Loucy (cell line): ENCODE data around the gene GID8.

Experiments used
- H2AFZ ChIP-seq: fragments of 200-600 bp; sonication (generic); 2 replicates; pipeline ENCODE4 v1.6.0; 2016; ENCODE audit warnings: antibody characterized with exemption, mild to moderate bottlenecking, low read length, moderate library complexity
- H3F3A ChIP-seq: fragments of 200-600 bp; 2 replicates; pipeline ENCODE4 v1.6.0; 2016; ENCODE audit warnings: antibody characterized with exemption, low read depth, mild to moderate bottlenecking
- H3K27me3 ChIP-seq: fragments of 200-600 bp; sonication (generic); 2 replicates; pipeline ENCODE4 v1.6.1; 2014; ENCODE audit warnings: low read length, mild to moderate bottlenecking; ENCODE audit not compliant: insufficient read depth, poor library complexity, severe bottlenecking
- H3K36me3 ChIP-seq: fragments of 200-600 bp; sonication (generic); 2 replicates; pipeline ENCODE4 v1.6.1; 2016; ENCODE audit warnings: low read length; ENCODE audit not compliant: insufficient read depth
- H3K4me1 ChIP-seq: fragments of 200-600 bp; sonication (generic); 2 replicates; pipeline ENCODE4 v1.5.1; 2014; ENCODE audit warnings: low read length, mild to moderate bottlenecking; ENCODE audit not compliant: insufficient read depth, poor library complexity, severe bottlenecking
- H3K4me2 ChIP-seq: fragments of 200-600 bp; sonication (generic); 2 replicates; pipeline ENCODE4 v1.6.0; 2014; ENCODE audit warnings: antibody characterized with exemption, low read length, low read depth, mild to moderate bottlenecking; ENCODE audit not compliant: poor library complexity, severe bottlenecking
- H3K4me3 ChIP-seq: fragments of 200-600 bp; sonication (generic); 2 replicates; pipeline ENCODE4 v1.5.1; 2014; ENCODE audit warnings: low read length, mild to moderate bottlenecking, mixed read lengths; ENCODE audit not compliant: poor library complexity, severe bottlenecking
- H3K79me2 ChIP-seq: fragments of 200-600 bp; sonication (generic); 2 replicates; pipeline ENCODE4 v1.6.1; 2014; ENCODE audit warnings: low read length; ENCODE audit not compliant: insufficient read depth
- H3K9ac ChIP-seq: fragments of 200-600 bp; sonication (generic); 2 replicates; pipeline ENCODE4 v1.6.0; 2014; ENCODE audit warnings: mild to moderate bottlenecking, low read depth, low read length, moderate library complexity; ENCODE audit not compliant: poor library complexity, severe bottlenecking
- H3K9me2 ChIP-seq: fragments of 200-600 bp; sonication (generic); replicated peaks from 2 replicates; pipeline ENCODE4 v1.6.1; 2016; ENCODE audit warnings: low read depth, low read length, mixed read lengths
- H3K9me3 ChIP-seq: fragments of 200-600 bp; sonication (generic); 2 replicates; pipeline ENCODE4 v1.6.1; 2014; ENCODE audit warnings: mild to moderate bottlenecking, antibody characterized with exemption, low read length, low read depth; ENCODE audit not compliant: insufficient read depth
- H4K20me1 ChIP-seq: fragments of 200-600 bp; sonication (generic); 2 replicates; pipeline ENCODE4 v1.6.0; 2014; ENCODE audit warnings: antibody characterized with exemption, low read length, mild to moderate bottlenecking; ENCODE audit not compliant: insufficient read depth, poor library complexity, severe bottlenecking
- CTCF ChIP-seq: fragments of 200-600 bp; sonication (generic); conservative IDR thresholded peaks from 2 replicates; pipeline ENCODE4 v1.5.1; 2014; ENCODE audit warnings: mild to moderate bottlenecking, antibody characterized with exemption, low read length
- EZH2phosphoT487 ChIP-seq: fragments of 200-600 bp; IDR thresholded peaks from 2 replicates; pipeline ENCODE4 v1.6.1; 2018; ENCODE audit warnings: antibody characterized with exemption, mild to moderate bottlenecking, moderate library complexity, borderline replicate concordance

The GID8 gene

DNA sequence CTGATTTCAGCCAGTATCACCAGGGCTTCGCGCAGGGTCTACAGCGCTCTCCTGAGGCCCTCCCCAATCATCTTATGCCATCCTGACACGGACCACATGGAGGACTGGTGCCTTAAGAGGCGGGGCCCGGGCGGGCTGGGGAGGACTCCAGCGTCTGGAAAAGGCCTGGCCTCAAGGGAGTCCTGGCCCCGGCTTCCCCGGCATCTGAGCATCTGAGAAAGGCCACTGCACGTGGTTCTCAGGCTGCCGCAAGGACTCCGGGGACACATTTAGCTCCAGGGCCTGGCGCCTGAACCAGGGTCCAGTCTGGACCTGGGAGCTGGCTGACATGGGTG lies 47.5 kb downstream of the GID8 start:
- no peaks in the 10 kb centered on the region for H4K20me1 ChIP-seq
- no peaks in the 10 kb centered on the region for H3K36me3 ChIP-seq
- no peaks in the 10 kb centered on the region for H3K27me3 ChIP-seq

DNA sequence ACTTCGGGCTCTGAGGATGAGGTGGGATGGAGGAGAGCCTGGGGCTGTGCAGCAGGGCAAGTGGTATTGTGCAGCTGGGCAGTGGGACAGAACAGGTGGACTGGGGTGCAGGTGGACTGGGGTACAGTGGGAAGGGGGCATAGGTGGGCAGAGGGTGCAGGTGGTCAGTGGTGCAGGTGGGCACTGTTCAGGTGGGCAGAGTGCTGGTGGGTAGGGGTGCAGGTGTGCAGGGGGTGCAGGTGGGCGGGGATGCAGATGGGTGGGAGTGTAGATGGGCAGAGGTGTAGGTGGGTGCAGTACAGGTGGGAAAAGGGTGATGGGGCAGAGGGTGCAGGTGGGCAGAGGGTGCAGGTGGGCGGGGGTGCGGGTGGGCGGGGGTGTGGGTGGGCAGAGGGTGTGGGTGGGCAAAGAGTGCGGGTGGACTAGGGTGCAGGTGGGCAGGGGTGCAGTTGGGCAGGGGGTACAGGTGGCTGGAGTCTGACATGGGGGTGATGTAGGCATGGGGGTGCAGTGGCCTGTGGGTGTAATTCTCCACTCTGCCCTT lies 48.4 kb downstream of the GID8 start:
- Histone ChIP-seq H3F3A (no peaks in the 10 kb centered on the region), H3K4me2 (no peak overlapping the region), H3K9me2 (no peaks in the 10 kb centered on the region), H3K36me3 (no peaks in the 10 kb centered on the region), H3K9ac (no peak overlapping the region), H3K4me3 (no peak overlapping the region), H3K79me2 (no peaks in the 10 kb centered on the region), H3K27me3 (no peaks in the 10 kb centered on the region), H3K4me1 (peaks cover 18% of the 10 kb centered on the region), H3K9me3 (no peaks in the 10 kb centered on the region), H2AFZ (no peak overlapping the region), H4K20me1 (no peaks in the 10 kb centered on the region)
- TF ChIP-seq CTCF (no peak), EZH2phosphoT487 (no peak)

More for the DNA sequence above, 47.5 kb downstream of the GID8 start:
- Histone ChIP-seq H3K79me2 (no peaks in the 10 kb centered on the region), H3K4me1 (peaks cover 25% of the 10 kb centered on the region), H3K9ac (no peak overlapping the region), H3K4me2 (no peak overlapping the region), H3K9me2 (no peaks in the 10 kb centered on the region), H3K4me3 (no peak overlapping the region), H2AFZ (no peak overlapping the region), H3F3A (no peaks in the 10 kb centered on the region), H3K9me3 (no peaks in the 10 kb centered on the region)
- no peak for TF ChIP-seq CTCF
- no peak for TF ChIP-seq EZH2phosphoT487

GRCh38 chr20:62987114-62987513 lies 49.2 kb downstream of the GID8 start:
- H3K9ac ChIP-seq, result no peak overlapping the region
- H2AFZ ChIP-seq, result no peak overlapping the region
- H3F3A ChIP-seq, result no peaks in the 10 kb centered on the region
- no peaks in the 10 kb centered on the region for H3K9me3 ChIP-seq
- H3K4me1 ChIP-seq, result peaks cover 10% of the 10 kb centered on the region
- H3K27me3 ChIP-seq, result no peaks in the 10 kb centered on the region
- H3K4me3 ChIP-seq, result no peak overlapping the region
- H4K20me1 ChIP-seq, result no peaks in the 10 kb centered on the region
- no peaks in the 10 kb centered on the region for H3K9me2 ChIP-seq
- H3K79me2 ChIP-seq, result no peaks in the 10 kb centered on the region
- H3K36me3 ChIP-seq, result no peaks in the 10 kb centered on the region
- TF ChIP-seq EZH2phosphoT487, result no peak
- no peak for TF ChIP-seq CTCF
- no peak overlapping the region for H3K4me2 ChIP-seq
